PC-3 (cell line): ENCODE results near the gene PPP2R5E. TPM values are rescaled to one million over a fixed set of nuclear protein-coding genes. Genes with fewer than 3 reads are reported as not detected.
"Not testable (repeated sequence)": the region's sequence is repeated elsewhere in the genome, so short reads cannot be mapped to it uniquely, and the experiment has no call there.

Source experiments
- ATAC-seq: fragments of 200-7000 bp; cut with Tn5 transposase; 2 replicates; pipeline ENCODE4 v1.9.1; 2020; ENCODE audit warnings: mild to moderate bottlenecking, moderate library complexity
- BruUV-seq: library from RNA; stranded (reverse); fragments of 400-500 nt; replicated peaks from 2 replicates; lab custom pipeline; 2021; lab: Mats Ljungman, UMichigan
- CTCF ChIA-PET: fragments of 300-600 bp; sonication (Branson Sonifier 250); formaldehyde crosslinking; loops from one replicate; lab custom pipeline; 2022; ENCODE audit warnings: antibody characterized with exemption; lab: Charles Lee
- POLR2A ChIA-PET: fragments of 300-600 bp; sonication (Branson Sonifier 250); formaldehyde crosslinking; loops from one replicate; lab custom pipeline; 2022; ENCODE audit warnings: antibody characterized with exemption; ENCODE audit not compliant: unreplicated experiment; lab: Charles Lee
- DNase-seq: peaks from one replicate; pipeline ENCODE4 v3.0.0-alpha.2; 2015
- H2AFZ ChIP-seq: fragments of 300-600 bp; sonication (generic); 2 replicates; pipeline ENCODE4 v1.6.0; 2016; ENCODE audit warnings: antibody characterized with exemption, low read length
- H3F3A ChIP-seq: fragments of 300-600 bp; sonication (generic); one replicate; pipeline ENCODE4 v1.6.0; 2017; ENCODE audit warnings: antibody characterized with exemption, low read length, control low read depth, mild to moderate bottlenecking; ENCODE audit not compliant: unreplicated experiment
- H3K27ac ChIP-seq: fragments of 300-600 bp; sonication (generic); 2 replicates; pipeline ENCODE4 v1.5.1; 2016; ENCODE audit warnings: mild to moderate bottlenecking, low read length
- H3K27me3 ChIP-seq: fragments of 300-600 bp; sonication (generic); 2 replicates; pipeline ENCODE4 v1.6.1; 2016; ENCODE audit warnings: low read length, mixed read lengths
- H3K36me3 ChIP-seq: fragments of 300-600 bp; sonication (generic); 2 replicates; pipeline ENCODE4 v1.6.1; 2016; ENCODE audit warnings: low read depth, mixed run types, low read length, mixed read lengths
- H3K4me1 ChIP-seq: fragments of 300-600 bp; sonication (generic); 2 replicates; pipeline ENCODE4 v1.5.1; 2016; ENCODE audit warnings: low read length; ENCODE audit not compliant: insufficient read depth
- H3K4me2 ChIP-seq: fragments of 300-600 bp; sonication (generic); 2 replicates; pipeline ENCODE4 v1.6.0; 2016; ENCODE audit warnings: low read length
- H3K4me3 ChIP-seq: fragments of 300-600 bp; sonication (generic); 2 replicates; pipeline ENCODE4 v1.5.1; 2016; ENCODE audit warnings: mild to moderate bottlenecking, low read length, mixed read lengths
- H3K79me2 ChIP-seq: fragments of 300-600 bp; sonication (generic); 2 replicates; pipeline ENCODE4 v1.6.1; 2017; ENCODE audit warnings: low read length, mixed read lengths
- H3K9ac ChIP-seq: fragments of 300-600 bp; sonication (generic); 2 replicates; pipeline ENCODE4 v1.6.0; 2016; ENCODE audit warnings: mild to moderate bottlenecking, low read length
- H3K9me2 ChIP-seq: fragments of 300-600 bp; sonication (generic); replicated peaks from 2 replicates; pipeline ENCODE4 v1.6.1; 2016; ENCODE audit warnings: mixed run types, low read length, mixed read lengths
- H3K9me3 ChIP-seq: fragments of 300-600 bp; sonication (generic); 2 replicates; pipeline ENCODE4 v1.6.1; 2016; ENCODE audit warnings: low read length, mixed read lengths
- H4K20me1 ChIP-seq: fragments of 300-600 bp; sonication (generic); 2 replicates; pipeline ENCODE4 v1.6.1; 2016; ENCODE audit warnings: low read length, mixed read lengths
- CTCF ChIP-seq: fragments of 300-600 bp; sonication (generic); conservative IDR thresholded peaks from 2 replicates; pipeline ENCODE4 v1.5.1; 2017; ENCODE audit warnings: antibody characterized with exemption, low read depth, mild to moderate bottlenecking, low read length
- EZH2 ChIP-seq: fragments of 300-600 bp; sonication (generic); IDR thresholded peaks from one replicate; pipeline ENCODE4 v1.6.1; 2017; ENCODE audit warnings: antibody characterized with exemption, mild to moderate bottlenecking, low read length; ENCODE audit not compliant: unreplicated experiment
- EZH2phosphoT487 ChIP-seq: fragments of 300-600 bp; sonication (generic); IDR thresholded peaks from 2 replicates; pipeline ENCODE4 v1.6.1; 2018; ENCODE audit warnings: mild to moderate bottlenecking, antibody characterized with exemption, low read length, borderline replicate concordance
- intact Hi-C: fragments of 100-400 bp; cut with micrococcal nuclease; formaldehyde crosslinking; loops from 2 replicates; pipeline ENCODE4 v1.9.0; 2023
- total RNA-seq: library from RNA; depleted of rRNA; stranded (reverse); fragments of >200 nt; gene quantifications from 2 replicates; pipeline ENCODE4 v1.2.3, GENCODE V29; 2014

PPP2R5E gene
- total RNA-seq, 1 experiment from 2014 or later = 17.2 TPM

GRCh38 chr14:63375769-63376168, 167.4 kb downstream of the PPP2R5E start:
- intact Hi-C loops = no loop called here
- Histone ChIP-seq H3K4me3 (no peak overlapping the region), H3K9me3 (no peaks in the 10 kb centered on the region), H2AFZ (no peak overlapping the region), H3K27ac (no peak overlapping the region), H3K9ac (no peak overlapping the region), H3K4me1 (no peaks in the 10 kb centered on the region), H3K4me2 (no peak overlapping the region), H3K27me3 (no peaks in the 10 kb centered on the region), H3K36me3 (peaks cover 9% of the 10 kb centered on the region), H4K20me1 (no peaks in the 10 kb centered on the region), H3F3A (no peaks in the 10 kb centered on the region), H3K79me2 (no peaks in the 10 kb centered on the region), H3K9me2 (no peaks in the 10 kb centered on the region)
- TF ChIP-seq EZH2phosphoT487 (no peak), CTCF (no peak), EZH2 (no peak)
- ATAC-seq (peak; percentile 35; the same call in 1 of the 2 replicates), DNase-seq (peak; percentile 22)
- POLR2A ChIA-PET = no interaction called here
- BruUV-seq = no TSS peak
- CTCF ChIA-PET = no interaction called here

GRCh38 chr14:63371613-63372012, 171.6 kb downstream of the PPP2R5E start:
- CTCF ChIA-PET = interaction anchor here (0.6 to 0.8 kb wide), 4 partner anchors 34 to 1340 kb away, joined by 3 to 4 read pairs (median 4); partner anchors contain the start of gene PPP2R5E
- ATAC-seq, POLR2A ChIA-PET: not testable (repeated sequence)

GRCh38 chr14:63371033-63371432, 172.1 kb downstream of the PPP2R5E start:
- Histone ChIP-seq H2AFZ (no peak overlapping the region), H3K4me1 (no peaks in the 10 kb centered on the region), H3K4me2 (no peak overlapping the region), H3K79me2 (no peaks in the 10 kb centered on the region), H3K9me3 (no peaks in the 10 kb centered on the region), H4K20me1 (no peaks in the 10 kb centered on the region), H3K27me3 (no peaks in the 10 kb centered on the region), H3K27ac (no peak overlapping the region), H3F3A (no peaks in the 10 kb centered on the region), H3K36me3 (peaks cover 5% of the 10 kb centered on the region; the same call in 1 of the 2 replicates), H3K9me2 (no peaks in the 10 kb centered on the region), H3K9ac (no peak overlapping the region), H3K4me3 (no peak overlapping the region)
- BruUV-seq = no TSS peak
- CTCF ChIA-PET = no interaction called here
- intact Hi-C loops = loop anchor here (5.0 kb wide), 1 partner anchor 1204 kb away; no protein-coding TSS in a partner anchor
- ATAC-seq = no peak
- no peak for DNase-seq
- POLR2A ChIA-PET = no interaction called here
- TF ChIP-seq EZH2 (no peak), CTCF (no peak), EZH2phosphoT487 (no peak)

More at GRCh38 chr14:63371613-63372012, 171.6 kb downstream of the PPP2R5E start:
- H3K9me3 ChIP-seq, H3F3A ChIP-seq, H3K4me3 ChIP-seq, H3K27ac ChIP-seq, DNase-seq, H3K9ac ChIP-seq, H3K27me3 ChIP-seq, H4K20me1 ChIP-seq, BruUV-seq, H2AFZ ChIP-seq, H3K36me3 ChIP-seq, H3K79me2 ChIP-seq, H3K4me1 ChIP-seq, H3K4me2 ChIP-seq, H3K9me2 ChIP-seq: not testable (repeated sequence)
- intact Hi-C loops = loop anchor here (5.0 kb wide), 1 partner anchor 1204 kb away; no protein-coding TSS in a partner anchor
